IMR-90 (cell line): ENCODE data around the gene PRR27. TPM values are rescaled to one million over a fixed set of nuclear protein-coding genes. Genes with fewer than 3 reads are reported as not detected.
A peak's percentile ranks its signal among the peaks of the same experiment; 100 is the strongest.

Experiments
- ATAC-seq: fragments of 200-7000 bp; cut with Tn5 transposase; 2 replicates; pipeline ENCODE4 v1.9.1; 2020; ENCODE audit warnings: low read depth, mild to moderate bottlenecking, moderate library complexity
- BruUV-seq: library from RNA; stranded (reverse); fragments of 400-500 nt; replicated peaks from 2 replicates; lab custom pipeline; 2021; lab: Mats Ljungman, UMichigan
- CTCF ChIA-PET: fragments of 300-600 bp; formaldehyde crosslinking; extraction: SDS; loops from one replicate; lab custom pipeline; 2021; ENCODE audit warnings: antibody characterized with exemption; lab: Yijun Ruan, JAX
- POLR2A ChIA-PET: fragments of 300-600 bp; sonication (Branson Sonifier 250); formaldehyde crosslinking; loops from one replicate; lab custom pipeline; 2022; ENCODE audit warnings: antibody characterized with exemption; ENCODE audit not compliant: unreplicated experiment; lab: Charles Lee
- DNase-seq: peaks from one replicate; pipeline ENCODE4 v3.0.0; 2013
- H2AFZ ChIP-seq: replicated peaks from 2 replicates; pipeline ENCODE3; 2013; ENCODE audit warnings: low read length, mild to moderate bottlenecking; ENCODE audit not compliant: poor library complexity
- H2AK5ac ChIP-seq: 2 replicates; pipeline ENCODE4 v1.6.1; 2013; ENCODE audit warnings: low read depth, low read length, inconsistent platforms
- H2AK9ac ChIP-seq: replicated peaks from 2 replicates; pipeline ENCODE3; 2013; ENCODE audit warnings: mild to moderate bottlenecking, low read depth, low read length, moderate library complexity; ENCODE audit not compliant: poor library complexity
- H2BK120ac ChIP-seq: 2 replicates; pipeline ENCODE4 v1.6.1; 2013; ENCODE audit warnings: low read depth, low read length, inconsistent platforms
- H2BK15ac ChIP-seq: 3 replicates; pipeline ENCODE4 v1.6.1; 2013; ENCODE audit warnings: low read depth, low read length, inconsistent platforms
- H2BK20ac ChIP-seq: 2 replicates; pipeline ENCODE4 v1.6.1; 2013; ENCODE audit warnings: low read depth, mild to moderate bottlenecking, inconsistent platforms, low read length, moderate library complexity
- H2BK5ac ChIP-seq: 2 replicates; pipeline ENCODE4 v1.6.1; 2013; ENCODE audit warnings: mild to moderate bottlenecking, low read depth, low read length, inconsistent platforms; ENCODE audit not compliant: poor library complexity, severe bottlenecking
- H3K14ac ChIP-seq: replicated peaks from 2 replicates; pipeline ENCODE4 v1.6.1; 2013; ENCODE audit warnings: low read depth, low read length, inconsistent platforms
- H3K18ac ChIP-seq: 2 replicates; pipeline ENCODE4 v1.6.1; 2013; ENCODE audit warnings: low read depth, low read length, control low read depth
- H3K23ac ChIP-seq: 2 replicates; pipeline ENCODE4 v1.6.1; 2013; ENCODE audit warnings: low read depth, low read length, inconsistent platforms
- H3K27ac ChIP-seq: 2 replicates; pipeline ENCODE4 v1.5.1; 2013; ENCODE audit warnings: mild to moderate bottlenecking, control low read depth, low read length; ENCODE audit not compliant: insufficient read depth
- H3K27me3 ChIP-seq: 2 replicates; pipeline ENCODE4 v1.6.1; 2013; ENCODE audit warnings: low read length; ENCODE audit not compliant: control insufficient read depth, insufficient read depth
- H3K36me3 ChIP-seq: 2 replicates; pipeline ENCODE4 v1.6.1; 2013; ENCODE audit warnings: low read length, mixed read lengths; ENCODE audit not compliant: control insufficient read depth, insufficient read depth
- H3K4ac ChIP-seq: 2 replicates; pipeline ENCODE4 v1.6.1; 2013; ENCODE audit warnings: low read depth, low read length, inconsistent platforms
- H3K4me1 ChIP-seq: 2 replicates; pipeline ENCODE4 v1.6.1; 2013; ENCODE audit warnings: low read length, mixed read lengths; ENCODE audit not compliant: control insufficient read depth, insufficient read depth
- H3K4me2 ChIP-seq: 2 replicates; pipeline ENCODE4 v1.6.1; 2013; ENCODE audit warnings: low read depth, mild to moderate bottlenecking, control low read depth, low read length, moderate library complexity
- H3K4me3 ChIP-seq: 2 replicates; pipeline ENCODE4 v1.5.1; 2013; ENCODE audit warnings: low read depth, mild to moderate bottlenecking, control low read depth, low read length, moderate library complexity; ENCODE audit not compliant: insufficient read depth
- H3K56ac ChIP-seq: 2 replicates; pipeline ENCODE4 v1.6.1; 2013; ENCODE audit warnings: low read length, inconsistent platforms; ENCODE audit not compliant: insufficient read depth; ENCODE audit errors: extremely low read depth
- H3K79me1 ChIP-seq, 2 experiments: 2 replicates each; pipeline ENCODE4 v1.6.1; 2013; ENCODE audit warnings: low read length in 2 of 2, inconsistent platforms in 1 of 2, low read depth in 1 of 2
- H3K9ac ChIP-seq: 2 replicates; pipeline ENCODE4 v1.6.1; 2013; ENCODE audit warnings: low read depth, low read length, control low read depth
- H3K9me1 ChIP-seq: 2 replicates; pipeline ENCODE4 v1.6.1; 2013; ENCODE audit warnings: low read length, inconsistent platforms; ENCODE audit not compliant: insufficient read depth
- H3K9me3 ChIP-seq: 2 replicates; pipeline ENCODE4 v1.6.1; 2013; ENCODE audit warnings: low read length; ENCODE audit not compliant: control insufficient read depth, insufficient read depth
- H4K20me1 ChIP-seq: 2 replicates; pipeline ENCODE4 v1.6.1; 2013; ENCODE audit warnings: low read length, inconsistent platforms; ENCODE audit not compliant: insufficient read depth
- H4K5ac ChIP-seq: 2 replicates; pipeline ENCODE4 v1.6.1; 2013; ENCODE audit warnings: mild to moderate bottlenecking, low read depth, low read length, control low read depth
- H4K8ac ChIP-seq, 2 experiments: 2 replicates each; pipeline ENCODE4 v1.6.1; 2013; ENCODE audit warnings: low read depth in 2 of 2, low read length in 2 of 2, control low read depth in 1 of 2, inconsistent platforms in 1 of 2
- H4K91ac ChIP-seq: 2 replicates; pipeline ENCODE4 v1.6.1; 2013; ENCODE audit warnings: low read depth, low read length, inconsistent platforms; ENCODE audit not compliant: insufficient read depth
- BHLHE40 ChIP-seq: fragments of 150-350 bp; IDR thresholded peaks from 2 replicates; pipeline ENCODE4 v1.6.1; 2016; ENCODE audit warnings: mild to moderate bottlenecking, low read depth, low read length
- CEBPB ChIP-seq: IDR thresholded peaks from 2 replicates; pipeline ENCODE4 v1.6.1; 2012; ENCODE audit warnings: low read depth, low read length, improper control_type of control experiment
- RAD21 ChIP-seq: IDR thresholded peaks from 2 replicates; pipeline ENCODE4 v1.6.1; 2012; ENCODE audit warnings: low read length, improper control_type of control experiment
- RCOR1 ChIP-seq: IDR thresholded peaks from 2 replicates; pipeline ENCODE4 v1.6.1; 2012; ENCODE audit warnings: mild to moderate bottlenecking, low read length, improper control_type of control experiment; ENCODE audit not compliant: insufficient replicate concordance
- WGBS, 2 experiments: methylation state at CpG; one replicate each; pipeline versions ENCODE4 v1.1.5 to v1.1.7; 2013; ENCODE audit warnings: missing lambda C conversion rate in 2 of 2; ENCODE audit not compliant: insufficient read length in 1 of 2; ENCODE audit errors: extremely low coverage in 2 of 2; 5-methylcytosine and 5-hydroxymethylcytosine counted together
- dilution Hi-C: fragments of 300-500 bp; cut with HindIII; formaldehyde crosslinking; loops from one replicate; pipeline ENCODE4 v1.14.3; 2018; ENCODE audit warnings: low sequenced_read_pairs; ENCODE audit not compliant: unreplicated experiment
- in situ Hi-C: fragments of 300-500 bp; cut with MboI; formaldehyde crosslinking; loops from 3 replicates; pipeline ENCODE4 v1.14.3; 2019; ENCODE audit warnings: low sequenced_read_pairs, inconsistent platforms, mixed read lengths
- intact Hi-C: fragments of 100-400 bp; cut with micrococcal nuclease; formaldehyde crosslinking; loops from 2 replicates; pipeline ENCODE4 v1.10.0; 2022
- polyA plus RNA-seq, 3 experiments: library from polyadenylated mRNA; depleted of rRNA; stranded (reverse); fragments of >200 nt; gene quantifications; 2 replicates each; pipeline ENCODE4 v1.2.3, GENCODE V29; 2012; ENCODE audit warnings: low replicate concordance in 1 of 3
- total RNA-seq: library from RNA; depleted of rRNA; stranded (reverse); fragments of >200 nt; gene quantifications from 2 replicates; pipeline ENCODE4 v1.2.3, GENCODE V29; 2012
- TF ChIP-seq, protein P1 (sequence below): fragments of 150-350 bp; IDR thresholded peaks from 2 replicates; pipeline ENCODE4 v1.6.1; 2016; ENCODE audit warnings: low read depth, mild to moderate bottlenecking, low read length, moderate library complexity, borderline replicate concordance
- TF ChIP-seq, protein P2 (sequence below): fragments of 150-350 bp; IDR thresholded peaks from 2 replicates; pipeline ENCODE4 v1.6.1; 2017; ENCODE audit warnings: mild to moderate bottlenecking, antibody characterized with exemption, low read length, low read depth

PRR27 gene
- total and polyA plus RNA-seq, 2 of the 4 experiments (the other 2 are of a cell fraction) = not detected

GRCh38 chr4:70196857-70197256 lies 42.8 kb downstream of the PRR27 start:
- H2BK120ac ChIP-seq = no peak overlapping the region
- no peak overlapping the region for H2BK20ac ChIP-seq
- no peak overlapping the region for H3K27ac ChIP-seq
- DNase-seq (no peak), ATAC-seq (no peak)
- no peak overlapping the region for H4K8ac ChIP-seq
- H3K14ac ChIP-seq = no peak overlapping the region
- H3K9me1 ChIP-seq = no peaks in the 10 kb centered on the region
- no peaks in the 10 kb centered on the region for H3K9me3 ChIP-seq
- no CpG with 5 or more reads among the region's 2 CpGs for WGBS, 2 experiments
- H3K23ac ChIP-seq = no peak overlapping the region
- H2BK5ac ChIP-seq = no peak overlapping the region
- no peaks in the 10 kb centered on the region for H3K4me1 ChIP-seq
- H3K4ac ChIP-seq = no peak overlapping the region
- no peak overlapping the region for H3K9ac ChIP-seq
- H3K56ac ChIP-seq = no peak overlapping the region
- no peak overlapping the region for H4K91ac ChIP-seq
- H3K36me3 ChIP-seq = no peaks in the 10 kb centered on the region
- no peak for TF ChIP-seq BHLHE40
- TF ChIP-seq RCOR1 = no peak
- TF ChIP-seq, protein P1, sequence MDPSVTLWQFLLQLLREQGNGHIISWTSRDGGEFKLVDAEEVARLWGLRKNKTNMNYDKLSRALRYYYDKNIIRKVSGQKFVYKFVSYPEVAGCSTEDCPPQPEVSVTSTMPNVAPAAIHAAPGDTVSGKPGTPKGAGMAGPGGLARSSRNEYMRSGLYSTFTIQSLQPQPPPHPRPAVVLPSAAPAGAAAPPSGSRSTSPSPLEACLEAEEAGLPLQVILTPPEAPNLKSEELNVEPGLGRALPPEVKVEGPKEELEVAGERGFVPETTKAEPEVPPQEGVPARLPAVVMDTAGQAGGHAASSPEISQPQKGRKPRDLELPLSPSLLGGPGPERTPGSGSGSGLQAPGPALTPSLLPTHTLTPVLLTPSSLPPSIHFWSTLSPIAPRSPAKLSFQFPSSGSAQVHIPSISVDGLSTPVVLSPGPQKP = no peak
- TF ChIP-seq RAD21 = no peak
- TF ChIP-seq CEBPB = 0 out of 2 replicates have a peak, but pooled peaks have one; percentile 13
- TF ChIP-seq, protein P2, sequence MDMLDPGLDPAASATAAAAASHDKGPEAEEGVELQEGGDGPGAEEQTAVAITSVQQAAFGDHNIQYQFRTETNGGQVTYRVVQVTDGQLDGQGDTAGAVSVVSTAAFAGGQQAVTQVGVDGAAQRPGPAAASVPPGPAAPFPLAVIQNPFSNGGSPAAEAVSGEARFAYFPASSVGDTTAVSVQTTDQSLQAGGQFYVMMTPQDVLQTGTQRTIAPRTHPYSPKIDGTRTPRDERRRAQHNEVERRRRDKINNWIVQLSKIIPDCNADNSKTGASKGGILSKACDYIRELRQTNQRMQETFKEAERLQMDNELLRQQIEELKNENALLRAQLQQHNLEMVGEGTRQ = no peak
- H4K5ac ChIP-seq = no peak overlapping the region
- H2AK5ac ChIP-seq = no peak overlapping the region
- no peak overlapping the region for H3K18ac ChIP-seq
- intact Hi-C loops (no loop called here), in situ Hi-C loops (no loop called here), dilution Hi-C loops (no loop called here)
- ChIA-PET POLR2A (no interaction called here), CTCF (interaction anchor here (1.4 kb wide), 1 partner anchor 13 kb away, joined by 4 read pairs; no protein-coding TSS in a partner anchor)
- no peaks in the 10 kb centered on the region for H4K20me1 ChIP-seq
- no peaks in the 10 kb centered on the region for H3K79me1 ChIP-seq
- H2BK15ac ChIP-seq = no peak overlapping the region
- no peaks in the 10 kb centered on the region for H3K27me3 ChIP-seq
- H3K4me3 ChIP-seq = no peak overlapping the region
- no peak overlapping the region for H2AFZ ChIP-seq
- H2AK9ac ChIP-seq = no peak overlapping the region
- BruUV-seq = no TSS peak
- no peak overlapping the region for H3K4me2 ChIP-seq
